Measurements from ENCODE around the gene MSANTD7. TPM values are rescaled to one million over a fixed set of nuclear protein-coding genes. Genes with fewer than 3 reads are reported as not detected.

MSANTD7 gene
- total and polyA plus RNA-seq, 9 of the 15 experiments (the other 6 are each of a cell fraction or from before 2014, with no cell fraction given), result 5.2 to 27.3 (median 23.6) TPM

DNA sequence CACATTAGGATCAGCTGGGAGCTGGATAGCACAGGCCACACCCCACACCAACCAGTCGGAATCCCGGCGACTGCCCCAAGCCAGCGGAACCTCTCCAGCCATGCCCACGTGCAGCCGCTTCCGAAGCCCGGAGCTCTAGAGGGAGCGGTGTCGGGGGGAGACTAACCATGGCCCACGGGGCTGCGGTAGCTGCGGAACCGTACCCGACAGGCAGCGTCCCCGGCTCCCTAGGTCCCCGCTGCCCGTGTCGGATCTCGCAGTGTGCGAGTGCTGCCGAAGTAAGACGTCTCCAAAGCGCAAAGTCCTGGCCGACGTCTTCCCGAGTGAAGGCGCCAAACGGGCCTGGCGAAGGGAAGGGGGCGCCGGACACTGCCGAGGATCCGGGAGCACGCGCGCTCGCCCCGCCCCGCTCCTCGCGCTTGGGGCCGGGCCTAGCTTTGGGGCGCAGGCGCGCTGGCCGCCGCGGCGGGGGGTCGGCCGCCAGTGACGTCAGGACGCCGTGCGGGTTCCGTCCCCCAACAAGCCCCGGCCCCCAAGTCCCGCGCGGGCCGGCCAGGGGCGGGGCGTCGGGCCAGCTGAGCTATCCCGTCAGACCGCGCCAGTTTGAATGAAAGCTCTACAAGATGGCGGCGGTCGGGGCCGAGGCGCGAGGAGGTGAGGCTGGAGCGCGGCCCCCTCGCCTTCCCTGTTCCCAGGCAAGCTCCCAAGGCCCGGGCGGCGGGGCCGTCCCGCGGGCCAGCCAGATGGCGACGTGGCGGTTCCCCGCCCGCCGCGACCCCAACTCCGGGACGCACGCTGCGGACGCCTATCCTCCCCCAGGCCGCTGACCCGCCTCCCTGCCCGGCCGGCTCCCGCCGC, 40.4 kb downstream of the MSANTD7 start, which contains the start of gene SUV39H2 (continued):
- TF ChIP-seq, protein P1, sequence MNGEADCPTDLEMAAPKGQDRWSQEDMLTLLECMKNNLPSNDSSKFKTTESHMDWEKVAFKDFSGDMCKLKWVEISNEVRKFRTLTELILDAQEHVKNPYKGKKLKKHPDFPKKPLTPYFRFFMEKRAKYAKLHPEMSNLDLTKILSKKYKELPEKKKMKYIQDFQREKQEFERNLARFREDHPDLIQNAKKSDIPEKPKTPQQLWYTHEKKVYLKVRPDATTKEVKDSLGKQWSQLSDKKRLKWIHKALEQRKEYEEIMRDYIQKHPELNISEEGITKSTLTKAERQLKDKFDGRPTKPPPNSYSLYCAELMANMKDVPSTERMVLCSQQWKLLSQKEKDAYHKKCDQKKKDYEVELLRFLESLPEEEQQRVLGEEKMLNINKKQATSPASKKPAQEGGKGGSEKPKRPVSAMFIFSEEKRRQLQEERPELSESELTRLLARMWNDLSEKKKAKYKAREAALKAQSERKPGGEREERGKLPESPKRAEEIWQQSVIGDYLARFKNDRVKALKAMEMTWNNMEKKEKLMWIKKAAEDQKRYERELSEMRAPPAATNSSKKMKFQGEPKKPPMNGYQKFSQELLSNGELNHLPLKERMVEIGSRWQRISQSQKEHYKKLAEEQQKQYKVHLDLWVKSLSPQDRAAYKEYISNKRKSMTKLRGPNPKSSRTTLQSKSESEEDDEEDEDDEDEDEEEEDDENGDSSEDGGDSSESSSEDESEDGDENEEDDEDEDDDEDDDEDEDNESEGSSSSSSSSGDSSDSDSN (IDR thresholded peaks at IDR 0.05; ENCODE audit: borderline replicate concordance in 1 of 2, low read depth in 2 of 2, low read length in 2 of 2), result peak; percentile 56 to 84; a peak in 1 of 4 replicates
- TF ChIP-seq CCAR2 (IDR thresholded peaks at IDR 0.05; ENCODE audit: low read depth, low read length), result no peak
- TF ChIP-seq, protein P2, sequence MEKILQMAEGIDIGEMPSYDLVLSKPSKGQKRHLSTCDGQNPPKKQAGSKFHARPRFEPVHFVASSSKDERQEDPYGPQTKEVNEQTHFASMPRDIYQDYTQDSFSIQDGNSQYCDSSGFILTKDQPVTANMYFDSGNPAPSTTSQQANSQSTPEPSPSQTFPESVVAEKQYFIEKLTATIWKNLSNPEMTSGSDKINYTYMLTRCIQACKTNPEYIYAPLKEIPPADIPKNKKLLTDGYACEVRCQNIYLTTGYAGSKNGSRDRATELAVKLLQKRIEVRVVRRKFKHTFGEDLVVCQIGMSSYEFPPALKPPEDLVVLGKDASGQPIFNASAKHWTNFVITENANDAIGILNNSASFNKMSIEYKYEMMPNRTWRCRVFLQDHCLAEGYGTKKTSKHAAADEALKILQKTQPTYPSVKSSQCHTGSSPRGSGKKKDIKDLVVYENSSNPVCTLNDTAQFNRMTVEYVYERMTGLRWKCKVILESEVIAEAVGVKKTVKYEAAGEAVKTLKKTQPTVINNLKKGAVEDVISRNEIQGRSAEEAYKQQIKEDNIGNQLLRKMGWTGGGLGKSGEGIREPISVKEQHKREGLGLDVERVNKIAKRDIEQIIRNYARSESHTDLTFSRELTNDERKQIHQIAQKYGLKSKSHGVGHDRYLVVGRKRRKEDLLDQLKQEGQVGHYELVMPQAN (IDR thresholded peaks at IDR 0.05; ENCODE audit: borderline replicate concordance), result peak; percentile 96
- TF ChIP-seq CBX5 (IDR thresholded peaks at IDR 0.05; ENCODE audit: borderline replicate concordance, low read depth), result no peak
- peak in 1 of 2 experiments; percentile 91; a peak in 2 of 4 replicates for TF ChIP-seq HDAC1 (IDR thresholded peaks at IDR 0.05)
- peak; percentile 86 for TF ChIP-seq CHD2 (IDR thresholded peaks at IDR 0.05; ENCODE audit: low read depth, low read length)
- peak; percentile 55 to 60; a peak in 2 of 4 replicates for TF ChIP-seq NONO (IDR thresholded peaks at IDR 0.05; ENCODE audit: low read depth in 2 of 2, low read length in 1 of 2)
- no peak for TF ChIP-seq BRCA1 (IDR thresholded peaks at IDR 0.05)
- peak; percentile 88; the same call in 1 of the 2 replicates for TF ChIP-seq BRCA1 (CRISPR knock-in tag; IDR thresholded peaks at IDR 0.05)
- peak; percentile 34; the same call in 1 of the 2 replicates for TF ChIP-seq SMARCA5 (IDR thresholded peaks at IDR 0.05)
- TF ChIP-seq, protein P3, sequence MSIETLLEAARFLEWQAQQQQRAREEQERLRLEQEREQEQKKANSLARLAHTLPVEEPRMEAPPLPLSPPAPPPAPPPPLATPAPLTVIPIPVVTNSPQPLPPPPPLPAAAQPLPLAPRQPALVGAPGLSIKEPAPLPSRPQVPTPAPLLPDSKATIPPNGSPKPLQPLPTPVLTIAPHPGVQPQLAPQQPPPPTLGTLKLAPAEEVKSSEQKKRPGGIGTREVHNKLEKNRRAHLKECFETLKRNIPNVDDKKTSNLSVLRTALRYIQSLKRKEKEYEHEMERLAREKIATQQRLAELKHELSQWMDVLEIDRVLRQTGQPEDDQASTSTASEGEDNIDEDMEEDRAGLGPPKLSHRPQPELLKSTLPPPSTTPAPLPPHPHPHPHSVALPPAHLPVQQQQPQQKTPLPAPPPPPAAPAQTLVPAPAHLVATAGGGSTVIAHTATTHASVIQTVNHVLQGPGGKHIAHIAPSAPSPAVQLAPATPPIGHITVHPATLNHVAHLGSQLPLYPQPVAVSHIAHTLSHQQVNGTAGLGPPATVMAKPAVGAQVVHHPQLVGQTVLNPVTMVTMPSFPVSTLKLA (conservative IDR thresholded peaks at IDR 0.05), result peak; percentile 92 to 95
- 0 out of 2 replicates have a peak, but pooled peaks have one; percentile 2 for TF ChIP-seq DEAF1 (CRISPR knock-in tag; IDR thresholded peaks at IDR 0.05)
- TF ChIP-seq L3MBTL2 (IDR thresholded peaks at IDR 0.05), result peak; percentile 98
- TF ChIP-seq EP400 (IDR thresholded peaks at IDR 0.05), result peak; percentile 96
- peak; percentile 80; the same call in 1 of the 2 replicates for TF ChIP-seq HDAC2 (IDR thresholded peaks at IDR 0.05)

Data from K562 (cell line).